ENCODE data around the gene PFKP.
"Not testable (repeated sequence)": the region's sequence is repeated elsewhere in the genome, so short reads cannot be mapped to it uniquely, and the experiment has no call there.

Gene PFKP

DNA sequence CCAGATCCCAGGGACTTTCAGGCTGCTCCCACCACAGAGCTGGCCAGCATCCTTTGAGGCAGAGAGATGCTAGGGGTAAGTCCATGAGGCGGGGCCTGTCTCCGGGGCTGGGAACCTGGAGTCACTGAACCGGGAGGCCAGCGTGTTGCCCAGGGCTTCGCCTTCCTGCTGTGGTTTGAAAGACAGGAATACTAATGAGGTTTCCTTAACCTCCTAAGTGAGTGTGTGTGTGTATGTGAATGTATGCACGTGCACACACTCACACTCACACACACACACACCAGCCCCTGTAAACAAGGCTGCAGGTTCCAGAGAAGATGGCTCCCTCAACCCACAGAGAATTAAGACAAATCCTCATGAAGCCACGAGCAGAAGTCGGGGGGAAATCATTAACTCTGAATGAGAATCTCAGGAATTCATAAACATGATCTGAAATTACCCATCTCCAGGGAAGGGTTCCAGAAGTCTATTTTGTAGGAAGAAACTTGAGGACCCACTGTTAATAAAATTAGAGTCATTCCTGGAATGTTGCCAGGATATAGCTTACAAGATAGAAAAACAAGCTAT lies 20.3 kb upstream of the PFKP start:
- no peak for DNase-seq (ENCODE audit: low read depth)

DNA sequence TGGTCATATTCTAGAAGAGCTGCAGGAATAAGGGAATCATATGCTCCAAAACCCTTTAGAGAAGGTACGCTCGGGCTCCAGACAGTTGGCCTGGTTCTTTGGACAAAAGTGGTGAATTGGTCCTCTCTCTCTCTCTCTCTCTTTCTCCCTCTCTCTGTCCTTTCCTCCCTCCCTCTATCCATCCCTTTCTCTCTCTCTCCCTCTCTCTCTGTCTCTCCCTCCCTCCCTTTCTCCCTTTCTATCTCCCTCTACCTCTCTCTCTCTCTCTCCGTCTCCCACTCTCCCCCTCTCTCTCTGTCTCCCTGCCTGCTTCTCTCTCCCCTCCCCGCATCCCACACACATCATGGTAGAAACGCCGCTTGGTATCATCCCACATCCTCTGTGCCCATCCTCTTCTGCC lies 19.8 kb upstream of the PFKP start:
- no peak for DNase-seq (ENCODE audit: low read depth)

- DNase-seq (ENCODE audit: low read depth): no peak
Observed at GRCh38 chr10:3048119-3049019, 19.0 kb upstream of the PFKP start.

DNA sequence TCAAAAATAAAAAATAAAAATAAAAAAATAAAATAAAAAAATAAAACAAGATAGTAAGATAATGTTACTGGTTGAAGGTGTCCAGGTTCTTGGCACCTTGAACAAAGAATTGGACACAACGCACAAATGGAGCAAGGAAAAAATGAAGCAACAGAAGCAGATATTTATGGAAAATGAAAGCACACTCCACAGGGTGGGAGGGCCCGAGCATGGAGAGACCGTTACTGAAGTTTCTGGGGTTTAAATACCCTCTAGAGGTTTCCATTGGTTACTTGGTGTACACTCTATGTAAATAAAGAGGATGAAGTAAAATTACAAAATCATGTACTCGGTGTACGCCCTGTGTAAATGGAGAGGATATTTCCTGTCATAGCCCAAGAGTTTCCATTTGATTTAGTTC lies 15.7 kb upstream of the PFKP start:
- DNase-seq (ENCODE audit: low read depth): no peak

DNA sequence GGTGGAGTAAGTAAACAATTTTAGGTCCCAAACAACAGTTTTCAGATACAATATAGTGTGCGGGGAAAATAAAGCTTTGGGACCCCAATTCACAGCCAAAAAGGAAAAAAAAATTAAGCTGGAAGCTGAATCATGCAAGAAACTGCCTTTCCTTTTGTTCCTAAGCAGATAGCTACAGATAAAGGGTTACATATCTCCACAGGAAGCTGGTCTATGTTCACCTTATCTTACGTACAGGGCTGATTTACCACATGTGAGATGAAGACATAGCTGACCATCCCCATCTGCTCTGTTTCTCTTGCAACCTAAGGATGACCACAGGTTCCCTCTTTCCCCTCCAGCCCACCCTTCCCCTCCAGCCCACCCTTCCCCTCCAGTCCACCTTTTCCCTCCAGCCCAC lies 14.2 kb upstream of the PFKP start:
- DNase-seq (ENCODE audit: low read depth): no peak

GRCh38 chr10:3054183-3054850 lies 13.0 kb upstream of the PFKP start:
- no peak for DNase-seq (ENCODE audit: low read depth)

- no peak for DNase-seq (ENCODE audit: low read depth)
Observed at GRCh38 chr10:3054851-3055199, 12.5 kb upstream of the PFKP start.

DNA sequence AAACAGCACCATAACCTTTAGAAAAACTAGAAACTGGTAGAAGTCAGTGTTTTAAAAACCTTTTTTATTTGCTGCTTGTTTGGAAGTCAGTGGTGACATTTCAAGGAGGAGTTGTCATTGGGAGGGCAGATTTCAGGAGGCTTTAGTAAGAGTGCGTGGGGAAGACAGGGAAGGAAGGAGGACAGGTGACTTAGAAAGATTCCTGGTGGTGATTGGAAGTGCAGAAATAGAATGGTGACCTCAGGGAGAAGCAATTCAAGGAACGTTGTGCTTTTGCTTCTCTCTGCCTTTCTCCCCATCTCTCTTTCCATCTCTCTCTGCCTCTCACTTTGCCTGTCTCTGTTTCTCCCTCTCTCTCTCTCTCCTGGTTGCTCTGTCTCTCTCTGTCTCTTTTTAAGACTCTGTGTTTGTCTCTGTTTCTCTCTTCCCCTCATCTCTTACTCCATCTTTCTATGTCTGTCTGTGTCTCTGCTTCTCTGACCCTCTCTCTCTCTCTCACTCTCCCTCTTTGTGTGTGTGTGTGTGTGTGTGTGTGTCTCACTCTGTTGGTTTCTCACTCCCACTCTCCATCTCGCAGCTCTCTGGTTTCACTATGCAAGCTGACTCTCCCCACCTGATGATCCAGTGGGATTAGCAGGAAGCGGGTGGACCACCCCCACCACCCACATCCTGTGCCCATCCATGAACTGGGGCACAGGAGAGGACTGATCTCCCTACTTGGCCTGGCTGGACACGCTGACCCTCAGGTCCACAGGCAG lies 10.9 kb upstream of the PFKP start:
- DNase-seq (ENCODE audit: low read depth): no peak

- DNase-seq (ENCODE audit: low read depth): no peak
Observed at GRCh38 chr10:3057946-3058345, 9.4 kb upstream of the PFKP start.

GRCh38 chr10:3059974-3060373 lies 7.4 kb upstream of the PFKP start:
- no peak for DNase-seq (ENCODE audit: low read depth)

DNA sequence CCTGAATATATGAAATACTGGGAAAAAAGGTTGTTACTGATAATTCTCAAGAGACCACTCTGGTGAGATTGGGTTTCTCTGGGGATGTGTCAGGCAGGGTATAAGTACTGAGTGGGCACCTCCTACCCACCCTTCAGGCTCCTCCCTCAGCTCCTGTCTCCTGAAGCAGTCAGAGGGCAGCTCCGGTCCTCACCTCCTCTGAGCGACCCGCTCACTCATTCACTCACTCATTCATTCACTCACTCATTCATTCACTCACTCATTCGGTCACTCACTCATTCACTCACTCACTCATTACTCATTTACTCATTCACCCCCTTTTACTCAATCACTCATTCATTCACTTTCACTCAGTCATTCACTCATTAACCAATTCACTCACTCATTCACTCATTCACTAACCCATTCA lies 6.9 kb upstream of the PFKP start:
- no peak for DNase-seq (ENCODE audit: low read depth)

- not testable (repeated sequence) for DNase-seq (ENCODE audit: low read depth)
Observed at GRCh38 chr10:3061323-3061898, 5.9 kb upstream of the PFKP start.

- no peak for DNase-seq (ENCODE audit: low read depth)
Observed at GRCh38 chr10:3062502-3063186, 4.7 kb upstream of the PFKP start.

DNA sequence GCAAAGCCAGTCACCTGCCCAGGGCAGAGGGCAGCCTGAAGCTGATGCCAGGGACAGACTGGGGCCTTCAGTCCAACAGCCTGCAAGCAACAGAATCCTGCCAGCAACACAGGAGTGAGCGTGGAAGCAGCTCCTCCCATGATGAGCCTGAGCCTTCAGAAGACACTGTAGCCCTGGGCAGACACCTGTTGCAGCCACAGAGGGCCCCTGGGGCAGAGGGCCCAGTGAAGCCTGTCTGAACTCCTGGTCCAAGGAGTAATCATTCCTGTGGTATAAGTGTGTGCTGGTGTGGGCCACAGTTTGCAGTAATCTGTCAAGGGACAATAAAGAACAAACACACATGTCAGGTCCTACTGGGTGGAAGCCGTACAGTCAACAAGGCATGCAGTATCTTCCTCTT lies 2.9 kb upstream of the PFKP start:
- no peak for DNase-seq (ENCODE audit: low read depth)

DNA sequence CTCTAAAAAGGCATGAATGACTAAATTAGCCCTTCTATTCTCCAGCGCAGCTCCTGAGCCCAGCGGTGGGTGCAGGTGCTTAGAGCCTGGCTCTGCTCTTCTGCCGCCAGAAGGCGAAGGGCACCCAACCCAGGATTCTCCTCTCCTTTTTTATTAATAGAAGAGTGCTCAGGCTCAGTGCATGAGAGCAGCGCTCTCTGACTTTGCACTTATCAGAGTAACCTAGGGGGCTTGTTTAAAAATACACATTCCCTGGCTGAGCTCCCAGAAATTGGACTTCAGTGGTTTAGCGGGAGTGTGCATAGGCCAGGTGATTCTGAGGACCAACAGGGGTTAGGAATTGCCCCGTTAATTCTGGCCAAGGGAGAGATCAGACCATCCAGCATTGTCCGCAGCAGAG lies 1.7 kb upstream of the PFKP start:
- no peak for DNase-seq (ENCODE audit: low read depth)

- DNase-seq (ENCODE audit: low read depth): no peak
Observed at GRCh38 chr10:3066317-3067117, 831 bp upstream of the PFKP start.

DNA sequence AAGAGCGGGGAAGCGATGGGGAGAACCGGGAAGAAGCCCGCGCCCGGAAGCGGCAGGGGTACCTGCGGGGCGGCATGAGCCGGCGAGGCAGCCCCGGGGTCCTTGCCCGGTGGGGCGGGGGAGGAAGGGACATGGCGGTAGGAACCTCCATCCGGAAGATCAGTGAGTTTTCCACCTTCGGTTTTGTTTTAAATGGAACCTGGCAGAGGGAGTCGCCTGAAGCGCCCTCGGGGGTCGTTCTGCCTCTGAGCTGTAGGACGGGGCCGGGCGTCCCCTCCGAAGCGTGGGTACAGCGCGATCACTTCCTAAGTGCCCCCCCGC lies 471 bp downstream of the PFKP start:
- no peak for DNase-seq (ENCODE audit: low read depth)

- DNase-seq (ENCODE audit: low read depth): peak; percentile 60
Observed at GRCh38 chr10:3068201-3068967, 1.0 kb downstream of the PFKP start.

DNA sequence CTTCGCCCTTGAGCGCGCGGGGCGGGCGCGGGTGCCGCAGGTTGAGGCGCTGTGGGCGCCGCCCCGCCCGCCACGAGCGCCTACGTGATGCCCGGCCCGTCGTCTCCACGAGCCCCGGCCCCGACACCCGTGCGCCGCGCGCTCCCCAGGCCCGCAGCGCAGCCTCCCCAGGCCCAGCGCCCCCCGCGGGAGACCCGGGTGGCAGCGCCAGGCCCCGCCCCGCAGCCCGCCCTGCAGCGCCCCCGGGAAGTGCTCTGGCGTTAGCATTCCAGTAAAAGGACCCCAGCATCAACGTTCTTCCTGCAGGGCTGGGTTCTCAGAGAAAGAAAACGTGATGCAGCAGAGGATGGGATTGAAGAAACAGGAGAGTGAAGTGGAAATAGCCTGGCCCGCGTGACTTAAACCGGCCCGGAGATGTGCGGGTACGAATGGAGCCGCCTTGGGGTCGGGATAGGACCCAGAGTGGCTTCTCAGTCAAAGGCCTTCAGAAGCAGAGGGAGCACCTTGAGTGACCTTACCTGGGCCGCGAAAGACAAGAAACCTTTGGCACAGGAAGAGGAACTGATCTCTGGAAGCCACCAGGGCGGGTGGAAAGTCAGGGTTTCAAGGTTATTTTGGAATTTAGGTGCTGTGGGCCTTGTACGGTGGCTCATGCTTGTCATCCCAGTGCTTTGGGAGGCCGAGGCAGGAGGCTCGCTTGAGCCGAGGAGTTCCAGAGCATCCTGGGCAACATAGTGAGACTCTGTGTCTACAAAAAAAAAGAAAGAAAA lies 1.8 kb downstream of the PFKP start:
- no peak for DNase-seq (ENCODE audit: low read depth)
